Glutamatergic neuron (in vitro differentiated cells): ENCODE measurements around the gene TRPM5. TPM values are rescaled to one million over a fixed set of nuclear protein-coding genes. Genes with fewer than 3 reads are reported as not detected.
A peak's percentile ranks its signal among the peaks of the same experiment; 100 is the strongest.

Source experiments
- DNase-seq: peaks from one replicate; pipeline ENCODE4 v3.0.0; 2022
- H3K27ac Mint-ChIP-seq: one replicate; pipeline ENCODE4 v1.8.0; 2020; ENCODE audit warnings: mild to moderate bottlenecking, mixed read lengths, inconsistent platforms; ENCODE audit not compliant: unreplicated experiment
- H3K27me3 Mint-ChIP-seq: one replicate; pipeline ENCODE4 v1.8.0; 2020; ENCODE audit warnings: mild to moderate bottlenecking, moderate library complexity, mixed read lengths, inconsistent platforms; ENCODE audit not compliant: unreplicated experiment
- H3K36me3 Mint-ChIP-seq: one replicate; pipeline ENCODE4 v1.8.0; 2020; ENCODE audit warnings: mild to moderate bottlenecking, mixed read lengths, inconsistent platforms; ENCODE audit not compliant: unreplicated experiment
- H3K4me1 Mint-ChIP-seq: one replicate; pipeline ENCODE4 v1.8.0; 2020; ENCODE audit warnings: mild to moderate bottlenecking, low read depth, mixed read lengths, inconsistent platforms; ENCODE audit not compliant: unreplicated experiment
- H3K4me3 Mint-ChIP-seq: one replicate; pipeline ENCODE4 v1.8.0; 2020; ENCODE audit warnings: mild to moderate bottlenecking, mixed read lengths, inconsistent platforms; ENCODE audit not compliant: unreplicated experiment
- H3K9me3 Mint-ChIP-seq: one replicate; pipeline ENCODE4 v1.8.0; 2020; ENCODE audit warnings: mild to moderate bottlenecking, moderate library complexity, mixed read lengths, inconsistent platforms; ENCODE audit not compliant: unreplicated experiment
- CTCF ChIP-seq: fragments of 200-600 bp; sonication (generic); IDR thresholded peaks from one replicate; pipeline ENCODE4 v1.5.0; 2021; ENCODE audit not compliant: partially characterized antibody, unreplicated experiment
- total RNA-seq: library from RNA; stranded (reverse); fragmentation: NEBNext Ultra II Directional; extraction: Animal tissue kit (Norgen Biotek cat#: 25700); gene quantifications from one replicate; pipeline ENCODE4 v1.2.1, GENCODE V29; 2021; ENCODE audit not compliant: unreplicated experiment

TRPM5 gene
- total RNA-seq, 1 donor from 2014 or later: not detected

- Mint-ChIP-seq H3K36me3 (no peaks in the 10 kb centered on the region), H3K27me3 (peaks cover 6% of the 10 kb centered on the region), H3K27ac (no peak overlapping the region), H3K4me1 (peaks cover 5% of the 10 kb centered on the region), H3K9me3 (peaks cover 5% of the 10 kb centered on the region), H3K4me3 (no peak overlapping the region)
- no peak for DNase-seq
- no peak for TF ChIP-seq CTCF
Observed at GRCh38 chr11:2402890-2403645, 41.2 kb downstream of the TRPM5 start.

DNA sequence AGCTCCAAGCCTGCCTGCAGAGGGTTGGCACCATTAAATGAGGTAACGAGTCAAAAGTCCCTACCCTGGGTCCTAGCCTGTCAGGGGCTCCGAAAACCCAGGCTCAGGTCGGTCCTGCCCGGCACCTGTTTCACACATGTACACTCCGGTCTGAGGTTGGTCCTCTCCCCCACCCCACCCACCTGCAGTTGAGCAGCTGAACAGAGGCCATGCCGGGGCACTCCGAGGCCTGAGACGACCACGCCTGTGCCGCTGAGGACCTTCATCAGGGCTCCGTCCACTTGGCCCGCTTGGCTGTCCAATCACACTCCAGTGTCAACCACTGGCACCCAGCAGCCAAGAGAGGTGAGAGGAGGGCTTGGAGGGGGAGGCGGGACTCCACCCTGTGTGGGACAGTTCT is 42.2 kb downstream of the TRPM5 start:
- peaks cover 5% of the 10 kb centered on the region for H3K9me3 Mint-ChIP-seq
- H3K27ac Mint-ChIP-seq: no peak overlapping the region
- DNase-seq: no peak
- TF ChIP-seq CTCF: no peak
- no peaks in the 10 kb centered on the region for H3K36me3 Mint-ChIP-seq
- peaks cover 8% of the 10 kb centered on the region for H3K27me3 Mint-ChIP-seq
- peak overlapping the region; percentile 92 for H3K4me3 Mint-ChIP-seq
- H3K4me1 Mint-ChIP-seq: peaks cover 5% of the 10 kb centered on the region

DNA sequence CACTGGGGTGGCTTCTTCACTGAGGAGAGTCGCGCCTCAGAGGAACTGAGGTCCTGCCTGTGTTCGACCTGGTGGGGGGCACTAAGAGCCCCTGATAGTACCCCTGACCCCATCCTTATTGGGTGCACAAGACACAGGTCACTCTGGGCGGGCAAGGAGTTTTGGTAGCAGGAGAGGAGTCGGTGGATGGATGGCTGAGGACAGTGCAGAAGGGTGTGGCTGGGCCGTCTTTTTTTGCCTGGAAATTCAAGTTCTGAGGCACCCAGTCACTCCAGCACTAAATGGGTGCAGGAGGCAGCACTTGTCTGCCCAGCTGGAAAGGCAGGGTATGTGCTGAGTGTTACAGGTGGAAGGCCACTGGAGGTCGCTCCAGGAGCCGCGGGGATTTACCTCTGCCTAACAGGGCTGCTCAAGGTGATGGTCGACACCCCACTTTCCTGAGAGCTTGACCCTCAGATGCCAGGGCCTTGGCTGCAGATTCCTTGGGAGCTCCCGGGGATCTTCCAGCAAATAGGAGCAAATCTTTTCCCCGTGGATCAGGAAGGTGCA is 42.8 kb downstream of the TRPM5 start:
- no peak for DNase-seq
- Mint-ChIP-seq H3K4me3 (peak overlapping the region; percentile 92), H3K9me3 (peaks cover 6% of the 10 kb centered on the region), H3K4me1 (peaks cover 5% of the 10 kb centered on the region), H3K27me3 (peaks cover 7% of the 10 kb centered on the region), H3K27ac (peak overlapping the region; percentile 28), H3K36me3 (no peaks in the 10 kb centered on the region)
- no peak for TF ChIP-seq CTCF

- Mint-ChIP-seq H3K4me3 (peak overlapping the region; percentile 92), H3K9me3 (peaks cover 5% of the 10 kb centered on the region), H3K27ac (peak overlapping the region; percentile 64), H3K36me3 (no peaks in the 10 kb centered on the region), H3K4me1 (peaks cover 5% of the 10 kb centered on the region), H3K27me3 (peaks cover 6% of the 10 kb centered on the region)
- no peak for DNase-seq
- TF ChIP-seq CTCF: no peak
Observed at GRCh38 chr11:2400762-2401435, 43.4 kb downstream of the TRPM5 start.
